Body of pancreas (tissue), 4 donors: ENCODE data around the gene ZBED5.

Experiments
- POLR2A ChIP-seq, 3 donors: fragments of 450-650 bp; IDR thresholded peaks; one replicate each; pipeline ENCODE4 v1.6.1; 2016; ENCODE audit warnings: antibody characterized with exemption in 3 of 3, mild to moderate bottlenecking in 2 of 3
- TF ChIP-seq, protein P1 (sequence below), 7 experiments: fragments of 450-650 bp in 4 of 7; fragments of 200-600 bp in 3 of 7; sonication (generic) in 3 of 7; IDR thresholded peaks; one replicate each; pipeline ENCODE4 v1.5.1; 2016 to 2019; ENCODE audit warnings: antibody characterized with exemption in 7 of 7

DNA sequence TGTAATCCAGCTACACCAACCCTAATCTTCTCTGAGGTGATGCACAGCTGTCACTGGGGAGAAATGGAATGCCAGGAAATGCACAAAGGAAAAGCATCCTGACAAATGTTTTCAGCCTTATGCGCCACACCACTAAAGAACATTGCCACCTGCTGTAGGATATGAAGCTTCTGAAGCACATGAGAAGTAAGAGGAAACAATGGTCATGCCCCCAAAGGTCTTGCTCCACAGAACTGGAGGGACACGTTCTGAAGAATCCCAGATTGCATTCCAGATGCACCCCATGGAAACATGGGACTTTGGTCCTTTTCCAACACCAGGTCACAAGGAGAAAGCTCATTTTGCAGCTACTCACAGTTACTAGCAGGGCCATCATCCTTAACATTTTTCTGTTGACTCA is 48.7 kb upstream of the ZBED5 start:
- TF ChIP-seq, protein P1, sequence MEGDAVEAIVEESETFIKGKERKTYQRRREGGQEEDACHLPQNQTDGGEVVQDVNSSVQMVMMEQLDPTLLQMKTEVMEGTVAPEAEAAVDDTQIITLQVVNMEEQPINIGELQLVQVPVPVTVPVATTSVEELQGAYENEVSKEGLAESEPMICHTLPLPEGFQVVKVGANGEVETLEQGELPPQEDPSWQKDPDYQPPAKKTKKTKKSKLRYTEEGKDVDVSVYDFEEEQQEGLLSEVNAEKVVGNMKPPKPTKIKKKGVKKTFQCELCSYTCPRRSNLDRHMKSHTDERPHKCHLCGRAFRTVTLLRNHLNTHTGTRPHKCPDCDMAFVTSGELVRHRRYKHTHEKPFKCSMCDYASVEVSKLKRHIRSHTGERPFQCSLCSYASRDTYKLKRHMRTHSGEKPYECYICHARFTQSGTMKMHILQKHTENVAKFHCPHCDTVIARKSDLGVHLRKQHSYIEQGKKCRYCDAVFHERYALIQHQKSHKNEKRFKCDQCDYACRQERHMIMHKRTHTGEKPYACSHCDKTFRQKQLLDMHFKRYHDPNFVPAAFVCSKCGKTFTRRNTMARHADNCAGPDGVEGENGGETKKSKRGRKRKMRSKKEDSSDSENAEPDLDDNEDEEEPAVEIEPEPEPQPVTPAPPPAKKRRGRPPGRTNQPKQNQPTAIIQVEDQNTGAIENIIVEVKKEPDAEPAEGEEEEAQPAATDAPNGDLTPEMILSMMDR (IDR thresholded peaks at IDR 0.05), result peak in 2 of 7 experiments; percentile 5 to 9
- TF ChIP-seq POLR2A (IDR thresholded peaks at IDR 0.05), result no peak
